ENCODE results near the gene ZNF616. TPM values are rescaled to one million over a fixed set of nuclear protein-coding genes. Genes with fewer than 3 reads are reported as not detected.
"Not testable (repeated sequence)": the region's sequence is repeated elsewhere in the genome, so short reads cannot be mapped to it uniquely, and the experiment has no call there.

ZNF616 gene
- total RNA-seq, 1 experiment from 2014 or later = 20.2 TPM

DNA sequence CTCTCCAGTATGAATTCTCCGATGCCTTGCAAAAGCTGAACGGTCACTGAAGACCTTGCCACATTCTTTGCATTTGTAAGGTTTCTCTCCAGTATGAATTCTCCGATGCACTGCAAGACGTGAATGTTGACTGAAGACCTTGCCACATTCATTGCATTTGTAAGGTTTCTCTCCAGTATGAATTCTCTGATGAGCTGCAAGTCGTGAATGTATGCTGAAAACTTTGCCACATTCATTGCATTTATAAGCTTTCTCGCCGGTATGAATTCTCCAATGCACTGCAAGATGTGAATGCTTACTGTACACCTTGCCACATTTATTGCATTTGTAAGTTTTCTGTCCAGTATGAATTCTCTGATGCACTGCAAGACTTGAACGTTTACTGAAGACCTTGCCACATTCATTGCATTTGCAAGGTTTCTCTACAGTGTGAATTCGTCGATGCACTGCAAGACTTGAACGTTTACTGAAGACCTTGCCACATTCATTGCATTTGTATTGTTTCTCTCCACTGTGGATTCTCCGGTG lies 24.1 kb downstream of the ZNF616 start:
- in situ Hi-C loops (cut with HindIII; ENCODE audit: low pct_unique_long_range_greater_than_20kb, low sequenced_read_pairs) = no loop called here
- peak; percentile 14 for DNase-seq (ENCODE audit: low read depth)

DNA sequence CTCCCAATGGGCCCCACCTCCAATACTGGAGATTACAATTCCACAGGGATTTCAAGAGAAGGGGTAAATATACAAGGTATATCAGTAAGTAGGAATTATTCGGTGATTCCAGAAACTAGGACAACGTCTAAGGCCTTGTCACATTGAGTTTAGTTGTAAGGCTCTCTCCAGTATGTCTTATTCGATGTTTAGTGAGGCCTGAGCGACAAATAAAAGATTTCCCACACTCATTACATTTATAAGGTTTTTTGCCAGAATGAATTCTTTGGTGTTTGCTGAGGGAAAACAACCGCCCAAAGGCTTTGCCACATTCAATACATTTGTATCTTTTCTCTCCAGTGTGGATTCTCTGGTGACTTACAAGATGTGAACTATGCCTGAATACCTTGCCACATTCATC lies 25.0 kb downstream of the ZNF616 start:
- DNase-seq (ENCODE audit: low read depth) = no peak
- in situ Hi-C loops (cut with HindIII; ENCODE audit: low pct_unique_long_range_greater_than_20kb, low sequenced_read_pairs) = no loop called here

DNA sequence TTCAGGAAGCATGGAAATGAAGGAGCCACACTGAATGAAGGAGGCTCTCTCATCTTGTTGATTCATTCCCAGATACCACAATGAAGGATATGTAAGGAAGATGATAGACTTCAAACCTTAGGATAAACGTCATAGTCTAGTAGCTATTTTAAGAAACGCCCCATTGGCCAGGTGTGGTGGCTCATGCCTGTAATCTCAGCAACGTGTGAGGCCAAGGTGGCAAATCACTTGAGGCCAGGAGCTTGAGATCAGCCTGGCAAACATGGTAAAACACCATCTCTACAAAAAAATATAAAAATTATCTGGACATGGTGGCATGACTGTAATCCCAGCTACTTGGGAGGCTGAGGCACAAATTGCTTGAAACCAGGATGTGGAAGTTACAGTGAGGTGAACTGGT lies 27.1 kb downstream of the ZNF616 start:
- in situ Hi-C loops (cut with HindIII; ENCODE audit: low pct_unique_long_range_greater_than_20kb, low sequenced_read_pairs) = no loop called here

DNA sequence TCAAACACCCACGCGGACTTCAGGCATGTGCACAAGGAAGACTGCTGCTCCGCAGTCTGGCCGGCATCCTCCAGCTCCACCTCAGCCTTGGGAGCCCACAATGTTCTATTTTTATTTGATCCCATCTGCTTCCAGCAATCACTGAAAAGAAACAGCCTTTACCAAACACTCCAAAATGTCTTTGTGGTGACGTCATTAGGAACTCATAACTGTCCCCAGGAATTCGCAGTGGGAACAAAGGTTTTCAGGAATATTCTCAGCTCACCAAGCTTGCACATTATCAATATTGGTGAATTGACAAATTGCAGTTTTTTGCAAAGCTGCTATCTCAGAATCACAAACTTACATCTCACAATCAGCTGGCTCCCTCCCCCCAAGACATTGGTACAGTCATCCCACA lies 29.0 kb downstream of the ZNF616 start:
- no peak for DNase-seq (ENCODE audit: low read depth)
- in situ Hi-C loops (cut with HindIII; ENCODE audit: low pct_unique_long_range_greater_than_20kb, low sequenced_read_pairs) = no loop called here

More for the DNA sequence above, 27.1 kb downstream of the ZNF616 start:
- no peak for DNase-seq (ENCODE audit: low read depth)

DNA sequence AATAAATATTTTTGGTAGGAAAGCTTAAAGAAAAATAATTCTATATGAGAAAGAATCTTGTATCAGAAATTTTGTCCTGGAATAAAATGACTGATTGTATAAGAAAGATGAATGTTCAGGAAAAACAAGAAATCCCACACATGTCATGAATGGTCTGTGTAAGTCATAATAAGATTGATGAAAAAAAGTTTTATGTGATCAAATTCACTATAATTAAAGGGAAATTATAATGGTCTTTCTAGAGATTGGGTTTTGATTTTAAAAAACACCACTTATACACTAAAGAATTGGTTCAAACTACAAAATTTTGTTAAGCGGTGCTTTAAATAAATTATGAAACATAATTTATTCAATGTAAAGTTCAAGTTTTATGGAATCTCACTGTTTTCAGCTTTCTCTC lies 37.0 kb downstream of the ZNF616 start:
- DNase-seq (ENCODE audit: low read depth) = no peak
- in situ Hi-C loops (cut with HindIII; ENCODE audit: low pct_unique_long_range_greater_than_20kb, low sequenced_read_pairs) = no loop called here

DNA sequence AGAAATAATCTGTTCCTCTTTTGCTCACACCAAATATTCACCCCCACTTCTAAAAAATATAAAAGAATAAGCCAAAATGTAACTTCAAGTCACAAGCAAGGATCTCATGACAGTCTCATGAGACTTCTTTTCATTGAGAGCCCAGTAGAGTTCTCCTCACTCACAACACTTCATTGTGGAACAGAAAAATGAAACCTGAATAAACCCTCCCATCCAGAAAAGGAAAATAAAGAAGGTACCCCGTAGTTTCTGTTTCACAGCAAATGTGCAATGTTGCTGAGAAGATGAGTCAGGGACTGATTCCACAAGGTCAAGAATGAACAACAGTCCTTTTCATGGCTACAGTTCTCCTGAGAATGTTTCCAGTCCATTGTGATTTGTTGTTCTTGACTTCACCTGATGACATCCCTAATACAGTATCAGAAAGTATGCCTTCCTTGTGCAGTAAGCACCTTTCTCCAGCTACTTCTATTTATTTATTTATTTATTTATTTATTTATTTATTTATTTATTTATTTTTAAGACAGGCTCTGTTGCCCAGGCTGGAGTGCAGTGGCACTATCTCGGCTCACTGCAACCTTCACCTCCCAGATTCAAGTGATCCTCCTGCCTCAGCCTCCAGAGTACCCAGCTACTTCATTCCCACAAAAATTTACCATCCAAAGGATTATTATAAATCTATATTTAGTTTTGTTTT lies 37.7 kb downstream of the ZNF616 start:
- in situ Hi-C loops (cut with HindIII; ENCODE audit: low pct_unique_long_range_greater_than_20kb, low sequenced_read_pairs) = no loop called here
- DNase-seq (ENCODE audit: low read depth) = no peak

DNA sequence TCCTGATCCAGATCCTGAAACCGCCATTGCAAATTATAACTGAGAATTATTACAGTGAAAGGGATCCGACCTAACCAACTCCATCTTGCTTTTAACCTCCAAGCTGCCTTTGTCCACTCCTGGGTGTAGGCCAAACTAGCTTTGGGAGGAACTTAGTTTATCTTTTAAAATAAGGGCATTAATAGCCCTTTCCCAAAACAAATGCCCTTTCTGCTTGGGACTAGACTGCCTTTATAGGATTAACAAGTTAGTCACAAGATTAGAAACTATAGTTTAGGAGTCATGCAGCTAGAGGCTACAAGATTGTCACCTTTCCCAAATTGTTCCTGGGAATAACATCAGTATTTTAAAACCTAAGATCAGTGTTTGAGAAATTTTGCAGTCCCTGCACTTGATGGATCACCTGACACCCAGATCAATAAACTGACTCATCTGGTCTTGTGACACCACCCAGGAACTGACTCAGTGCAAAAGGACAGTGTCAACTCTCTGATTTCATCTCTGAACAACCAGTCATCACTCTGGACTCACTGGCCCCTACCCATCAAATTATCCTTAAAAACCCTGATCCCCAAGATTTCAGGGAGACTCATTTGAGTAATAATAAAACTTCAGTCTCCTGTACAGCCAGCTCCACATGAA lies 40.1 kb downstream of the ZNF616 start:
- in situ Hi-C loops (cut with HindIII; ENCODE audit: low pct_unique_long_range_greater_than_20kb, low sequenced_read_pairs) = no loop called here

DNA sequence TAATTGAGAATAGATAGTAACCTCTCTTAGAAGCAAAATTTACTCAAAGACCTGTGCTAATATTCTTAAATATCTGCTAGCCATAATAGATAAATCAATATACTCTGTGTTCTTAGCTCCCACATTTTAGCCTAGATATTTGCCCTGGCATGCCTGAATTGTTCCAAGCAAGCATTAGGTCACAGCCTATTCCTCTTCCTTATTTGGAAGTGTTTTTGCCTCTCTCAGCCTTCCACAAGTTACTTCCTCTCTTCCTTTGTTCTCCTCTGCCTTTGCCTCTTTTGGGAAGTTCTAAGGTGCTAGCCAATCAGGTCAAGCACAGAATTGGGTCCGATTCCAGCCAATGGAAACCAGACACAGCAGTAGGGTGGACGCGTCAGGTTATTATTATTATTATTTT lies 43.3 kb downstream of the ZNF616 start:
- DNase-seq (ENCODE audit: low read depth); in situ Hi-C loops (cut with HindIII; ENCODE audit: low pct_unique_long_range_greater_than_20kb, low sequenced_read_pairs): not testable (repeated sequence)

More for the DNA sequence above, 40.1 kb downstream of the ZNF616 start:
- peak; percentile 15 for DNase-seq (ENCODE audit: low read depth)

DNA sequence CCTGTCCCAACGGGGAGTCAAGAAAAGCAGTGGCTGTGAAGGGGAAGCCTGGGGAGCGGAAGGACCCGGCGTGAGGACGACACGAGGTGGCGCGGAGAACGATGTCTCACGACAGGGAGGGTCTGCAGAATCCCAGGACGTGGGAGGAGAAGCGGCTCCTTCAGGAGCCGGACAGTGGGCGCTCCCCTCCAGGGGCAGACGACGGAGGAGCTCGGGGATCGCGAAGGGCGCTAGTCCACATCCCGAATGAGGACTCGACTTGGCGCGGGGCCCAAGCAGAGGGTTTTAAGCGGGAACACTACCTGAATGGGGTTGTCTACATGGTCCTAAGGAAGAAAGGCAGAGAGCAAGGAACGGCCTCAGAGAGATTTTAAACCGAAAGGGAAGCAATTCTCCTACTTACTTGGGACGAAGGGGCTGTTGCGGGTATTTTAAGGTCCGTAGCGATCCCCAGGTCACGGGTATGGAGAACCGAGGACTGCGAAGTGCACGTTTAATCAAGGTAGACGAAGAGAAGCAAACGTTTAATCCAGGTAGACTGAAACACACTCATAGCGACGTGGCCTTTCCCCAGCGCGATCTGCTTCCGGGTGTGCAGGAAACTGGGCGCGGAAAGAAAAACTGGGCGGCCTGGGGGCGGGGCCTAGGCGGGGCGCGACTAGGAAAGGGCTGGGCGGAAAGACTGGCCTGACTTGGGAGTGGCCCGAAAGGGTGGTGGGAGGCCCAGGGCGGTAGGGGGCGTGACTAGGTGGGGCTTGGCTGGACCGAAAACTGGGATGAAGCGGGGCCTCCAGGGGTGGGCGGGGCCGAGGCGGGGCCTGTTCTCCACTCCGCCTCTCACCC lies 44.3 kb downstream of the ZNF616 start, which contains the start of gene ZNF841:
Gene ZNF841 (minus strand): TSS at position 594 of the 843 bp plus-strand sequence. CDS start 10,964 bp downstream, outside the sequence.
- DNase-seq (ENCODE audit: low read depth) = peak; percentile 95
- in situ Hi-C loops (cut with HindIII; ENCODE audit: low pct_unique_long_range_greater_than_20kb, low sequenced_read_pairs) = no loop called here

DNA sequence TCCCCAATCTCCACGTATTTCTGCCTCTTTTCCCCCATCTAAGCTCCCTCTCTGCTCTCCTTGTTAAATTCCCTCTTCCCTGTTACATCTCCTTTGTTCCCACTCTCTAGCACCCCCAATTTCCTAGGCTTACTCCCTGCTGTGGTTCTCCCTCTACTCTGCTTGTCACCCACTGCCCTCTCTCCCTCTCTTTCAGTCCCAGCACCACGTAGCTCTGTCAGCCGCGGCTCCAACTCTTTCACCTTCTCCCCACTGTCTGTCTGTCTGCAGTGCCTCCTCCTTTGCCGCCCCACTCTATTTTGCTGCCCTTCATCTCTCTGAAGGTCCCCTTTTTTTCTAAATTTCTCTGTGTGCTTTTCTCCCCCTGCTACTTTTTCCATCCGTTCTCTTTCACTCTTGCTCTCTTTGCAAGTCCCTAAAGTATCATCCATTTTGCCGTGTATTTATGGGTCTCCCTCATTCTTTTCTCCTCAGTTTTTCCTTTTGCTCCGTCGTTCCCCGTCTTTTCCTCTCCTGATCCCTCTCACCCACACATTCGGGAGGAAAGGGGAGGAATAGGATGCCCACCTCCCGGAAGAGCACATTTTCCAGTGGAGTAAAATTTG lies 45.1 kb downstream of the ZNF616 start:
- peak; percentile 15 for DNase-seq (ENCODE audit: low read depth)
- in situ Hi-C loops (cut with HindIII; ENCODE audit: low pct_unique_long_range_greater_than_20kb, low sequenced_read_pairs) = no loop called here

DNA sequence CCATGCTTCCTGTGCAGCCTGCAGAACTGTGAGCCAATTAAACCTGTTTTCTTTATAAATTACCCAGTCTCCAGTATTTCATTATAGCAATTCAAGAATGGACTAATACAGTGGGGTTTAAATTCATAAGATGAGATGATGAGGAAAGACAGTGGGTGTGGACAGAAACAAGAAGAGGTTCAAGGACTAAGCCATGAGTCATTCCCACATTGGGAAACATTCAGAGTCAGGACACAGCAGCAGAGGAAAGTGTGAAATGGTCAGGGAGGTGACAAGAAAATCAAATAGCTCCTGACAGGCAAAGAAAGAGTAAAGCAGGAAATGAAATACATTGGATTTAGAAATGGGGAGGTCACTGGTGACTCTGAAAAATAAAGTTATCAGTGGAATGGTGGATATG lies 53.3 kb downstream of the ZNF616 start:
- in situ Hi-C loops (cut with HindIII; ENCODE audit: low pct_unique_long_range_greater_than_20kb, low sequenced_read_pairs) = no loop called here

DNA sequence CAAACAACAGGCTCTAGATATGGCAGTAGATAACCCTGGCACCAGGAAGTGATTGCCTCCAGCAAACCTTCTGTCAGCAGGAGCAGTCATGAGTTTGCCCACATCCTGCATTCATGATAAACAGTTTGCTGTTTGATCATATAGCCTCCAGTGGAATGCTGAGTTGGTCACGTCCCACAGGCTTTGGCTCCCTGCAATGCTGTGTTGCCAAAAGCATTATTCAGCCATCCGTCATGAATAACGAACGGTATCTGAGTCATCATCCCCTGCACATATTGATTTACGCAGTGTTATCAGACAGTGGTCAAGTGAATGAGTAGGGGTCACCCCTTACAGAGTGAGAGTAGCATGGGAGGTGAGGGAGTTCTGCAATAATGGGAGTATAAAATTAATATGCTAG lies 69.2 kb downstream of the ZNF616 start:
- in situ Hi-C loops (cut with HindIII; ENCODE audit: low pct_unique_long_range_greater_than_20kb, low sequenced_read_pairs) = no loop called here
- DNase-seq (ENCODE audit: low read depth) = no peak

More for the DNA sequence above, 53.3 kb downstream of the ZNF616 start:
- DNase-seq (ENCODE audit: low read depth) = no peak

DNA sequence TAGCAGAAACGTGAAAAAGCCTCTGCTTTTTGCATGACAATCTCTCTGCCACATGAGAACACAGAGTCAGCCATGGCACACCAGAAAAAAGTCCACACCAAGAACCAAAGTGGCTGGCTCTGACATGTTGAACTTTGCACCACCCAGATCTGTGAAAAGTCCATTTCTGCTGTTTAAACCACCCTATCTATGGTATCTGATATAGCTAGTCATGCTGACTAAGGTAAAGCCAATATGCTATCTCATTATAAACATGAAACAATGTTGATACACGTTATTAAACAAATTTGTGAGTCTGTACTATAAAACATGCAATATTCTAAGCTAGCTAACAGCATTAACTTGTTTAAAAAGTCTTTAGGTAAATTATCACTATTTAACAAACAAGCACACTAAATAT lies 70.1 kb downstream of the ZNF616 start:
- in situ Hi-C loops (cut with HindIII; ENCODE audit: low pct_unique_long_range_greater_than_20kb, low sequenced_read_pairs) = no loop called here
- no peak for DNase-seq (ENCODE audit: low read depth)

DNA sequence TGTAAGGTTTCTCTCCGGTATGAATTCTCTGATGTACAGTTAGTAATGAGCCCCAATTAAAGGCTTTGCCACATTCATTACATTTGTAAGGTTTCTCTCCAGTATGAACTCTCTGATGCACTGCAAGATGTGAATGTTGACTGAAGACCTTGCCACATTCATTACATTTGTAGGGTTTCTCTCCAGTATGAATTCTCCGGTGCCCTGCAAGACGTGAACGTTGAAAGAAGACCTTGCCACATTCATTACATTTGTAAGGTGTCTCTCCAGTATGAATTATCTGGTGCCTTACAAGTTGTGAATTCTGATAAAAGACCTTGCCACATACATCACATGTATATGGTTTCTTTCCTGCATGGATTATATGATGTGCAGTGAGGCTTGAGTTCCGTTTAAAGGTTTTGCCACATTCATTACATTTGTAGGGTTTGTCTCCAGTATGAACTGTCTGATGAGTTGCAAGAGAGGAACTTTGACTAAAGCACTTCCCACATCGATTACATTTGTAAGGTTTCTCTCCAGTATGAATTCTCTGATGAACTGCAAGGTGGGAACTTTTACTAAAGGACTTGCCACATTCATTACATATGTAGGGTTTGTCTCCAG lies 73.4 kb downstream of the ZNF616 start:
- no peak for DNase-seq (ENCODE audit: low read depth)
- in situ Hi-C loops (cut with HindIII; ENCODE audit: low pct_unique_long_range_greater_than_20kb, low sequenced_read_pairs) = no loop called here

DNA sequence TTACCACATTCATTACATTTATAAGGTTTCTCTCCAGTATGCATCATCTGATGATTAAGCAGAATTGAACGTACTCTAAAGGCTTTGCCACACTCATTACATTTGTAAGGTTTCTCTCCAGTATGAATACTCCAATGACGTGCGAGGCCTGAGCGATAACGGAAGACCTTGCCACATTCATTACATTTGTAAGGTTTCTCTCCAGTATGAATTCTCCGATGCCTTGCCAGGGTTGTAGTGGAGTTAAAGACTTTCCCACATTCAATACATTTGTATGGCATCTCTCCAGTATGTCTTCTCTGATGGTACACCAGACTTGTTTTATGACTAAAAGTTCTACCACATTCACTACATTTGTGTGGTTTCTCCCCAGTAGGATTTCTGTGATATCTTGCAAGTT lies 74.3 kb downstream of the ZNF616 start:
- no peak for DNase-seq (ENCODE audit: low read depth)
- in situ Hi-C loops (cut with HindIII; ENCODE audit: low pct_unique_long_range_greater_than_20kb, low sequenced_read_pairs) = no loop called here
